NCI-H2196 (cell line): Measurements from ENCODE around the gene VPS37B.

ENCODE experiments used
- DNase-seq: peaks from one replicate; lab custom pipeline; 2025; ENCODE audit not compliant: unreplicated experiment; lab: John Stamatoyannopoulos, UW

VPS37B gene

DNA sequence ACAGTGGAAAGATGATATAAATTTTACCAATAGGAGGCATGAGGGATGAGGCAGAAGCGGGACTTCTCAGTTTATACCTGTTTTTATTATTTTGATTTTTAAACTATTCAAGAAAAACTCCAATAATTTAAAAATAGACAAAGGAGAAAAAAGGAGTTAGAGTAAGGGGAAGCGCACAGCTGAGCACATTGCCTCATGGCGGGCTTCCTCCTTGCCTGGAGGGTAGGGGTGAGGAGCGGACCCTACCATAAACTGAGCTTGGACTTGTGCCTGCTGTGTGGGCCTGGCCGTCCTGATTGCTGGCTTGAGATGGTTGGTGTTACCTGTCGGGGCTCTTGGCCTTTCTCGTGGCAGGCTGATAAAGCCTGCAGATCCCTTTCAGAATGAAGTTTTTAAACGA is 75.8 kb downstream of the VPS37B start:
- no peak for DNase-seq

DNA sequence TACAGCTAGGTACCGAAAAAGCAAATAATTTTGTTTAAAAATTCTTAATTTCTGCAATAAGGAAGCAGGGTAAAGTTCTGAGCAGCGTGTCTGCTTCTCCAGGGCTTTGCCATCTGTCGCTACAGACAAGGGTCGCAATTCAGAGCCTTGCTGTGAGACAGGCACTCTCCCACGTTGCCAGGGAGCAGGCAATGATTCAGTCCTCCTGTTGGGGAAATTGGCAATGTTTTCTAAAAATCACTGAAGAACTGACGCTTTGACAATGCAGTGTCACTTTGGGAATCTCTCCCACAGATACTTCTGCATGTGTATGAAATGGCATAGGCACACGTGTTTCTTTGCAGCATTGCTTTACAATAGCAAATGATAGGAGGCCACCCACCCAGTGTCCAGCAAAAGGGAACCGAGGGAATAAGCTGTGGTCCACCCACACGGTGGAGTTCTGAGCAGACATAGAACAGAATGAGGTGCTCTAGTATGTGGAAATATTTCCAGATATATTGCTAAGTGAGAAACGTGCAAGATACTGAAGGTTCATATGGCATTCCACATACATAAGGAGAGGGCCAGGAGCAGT is 76.6 kb downstream of the VPS37B start:
- no peak for DNase-seq
